ENCODE results near the gene SKIL.

DNA sequence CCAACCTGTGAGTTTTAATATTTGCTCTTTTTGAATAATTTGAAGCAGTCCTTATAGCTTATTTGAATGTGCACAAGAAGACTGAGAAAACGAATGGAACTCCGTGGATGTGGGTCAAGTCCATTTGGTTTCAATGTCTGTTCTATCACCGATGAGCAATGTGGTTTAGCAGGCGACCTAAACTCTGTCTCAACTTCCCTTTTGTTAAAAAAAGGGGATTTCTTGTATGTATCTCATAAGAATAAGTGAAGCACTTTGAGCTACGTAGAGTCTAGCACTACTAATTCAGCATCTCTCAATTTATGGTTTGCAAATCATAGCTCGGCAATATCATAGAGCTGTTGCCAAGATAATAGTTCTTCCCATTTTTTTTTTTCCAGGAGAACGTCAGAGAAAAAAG lies 4.6 kb upstream of the SKIL start:
- TF ChIP-seq, protein P1, sequence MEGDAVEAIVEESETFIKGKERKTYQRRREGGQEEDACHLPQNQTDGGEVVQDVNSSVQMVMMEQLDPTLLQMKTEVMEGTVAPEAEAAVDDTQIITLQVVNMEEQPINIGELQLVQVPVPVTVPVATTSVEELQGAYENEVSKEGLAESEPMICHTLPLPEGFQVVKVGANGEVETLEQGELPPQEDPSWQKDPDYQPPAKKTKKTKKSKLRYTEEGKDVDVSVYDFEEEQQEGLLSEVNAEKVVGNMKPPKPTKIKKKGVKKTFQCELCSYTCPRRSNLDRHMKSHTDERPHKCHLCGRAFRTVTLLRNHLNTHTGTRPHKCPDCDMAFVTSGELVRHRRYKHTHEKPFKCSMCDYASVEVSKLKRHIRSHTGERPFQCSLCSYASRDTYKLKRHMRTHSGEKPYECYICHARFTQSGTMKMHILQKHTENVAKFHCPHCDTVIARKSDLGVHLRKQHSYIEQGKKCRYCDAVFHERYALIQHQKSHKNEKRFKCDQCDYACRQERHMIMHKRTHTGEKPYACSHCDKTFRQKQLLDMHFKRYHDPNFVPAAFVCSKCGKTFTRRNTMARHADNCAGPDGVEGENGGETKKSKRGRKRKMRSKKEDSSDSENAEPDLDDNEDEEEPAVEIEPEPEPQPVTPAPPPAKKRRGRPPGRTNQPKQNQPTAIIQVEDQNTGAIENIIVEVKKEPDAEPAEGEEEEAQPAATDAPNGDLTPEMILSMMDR (IDR thresholded peaks at IDR 0.05), result no peak
- TF ChIP-seq POLR2A (IDR thresholded peaks at IDR 0.05), result no peak
